K562 (cell line): Measurements from ENCODE around the gene ADGRB2. TPM values are rescaled to one million over a fixed set of nuclear protein-coding genes. Genes with fewer than 3 reads are reported as not detected.

ENCODE experiments used
- ATAC-seq: fragments of 200-7000 bp; cut with Tn5 transposase; 3 replicates; pipeline ENCODE4 v1.9.1; 2020; ENCODE audit warnings: moderate library complexity
- BruUV-seq: library from RNA; stranded (reverse); fragments of 400-500 nt; replicated peaks from 2 replicates; lab custom pipeline; 2021; lab: Mats Ljungman, UMichigan
- CTCF ChIA-PET: fragments of 300-600 bp; formaldehyde crosslinking; extraction: SDS; loops from one replicate; lab custom pipeline; 2021; ENCODE audit warnings: low intra/inter-chr PET ratio; lab: Yijun Ruan, JAX
- POLR2A ChIA-PET: fragments of 300-600, 350-650 bp; sonication (Branson Sonifier 250); formaldehyde crosslinking; extraction: SDS; loops from one replicate; lab custom pipeline; 2021; ENCODE audit warnings: antibody characterized with exemption, inconsistent platforms; lab: Yijun Ruan, JAX
- DNase-seq, 4 experiments: peaks; one replicate each; pipeline versions ENCODE4 v3.0.0 to v3.0.0-alpha.2; 2011 to 2018; ENCODE audit warnings: low spot score in 3 of 4, mixed read lengths in 3 of 4; ENCODE audit errors: extremely low read depth in 1 of 4
- FAIRE-seq: peaks from 2 replicates; lab custom pipeline; 2011; peaks lifted over from hg19 to GRCh38; lab: Jason Lieb, UNC
- H2AFZ ChIP-seq: 2 replicates; pipeline ENCODE4 v1.6.0; 2011; ENCODE audit warnings: low read depth, low read length, control low read depth, inconsistent platforms
- H3K27ac ChIP-seq: fragments of 200-600 bp; 3 replicates; pipeline ENCODE4 v1.8.0; 2011; ENCODE audit warnings: low read depth, mild to moderate bottlenecking, control low read depth, inconsistent platforms, low read length, moderate library complexity, mixed read lengths; ENCODE audit errors: extremely low read depth
- H3K27me3 ChIP-seq, 2 experiments: fragments of 300-600 bp in 1 of 2; 2 replicates in 1 of 2; 3 replicates in 1 of 2; pipeline versions ENCODE4 v1.6.0 to v1.8.0; 2011; ENCODE audit warnings: inconsistent platforms in 2 of 2, low read length in 2 of 2, mild to moderate bottlenecking in 1 of 2, mixed read lengths in 1 of 2, moderate library complexity in 1 of 2; ENCODE audit not compliant: control insufficient read depth in 2 of 2, insufficient read depth in 2 of 2
- H3K36me3 ChIP-seq: fragments of 300-600 bp; 3 replicates; pipeline ENCODE4 v1.8.0; 2011; ENCODE audit warnings: mild to moderate bottlenecking, low read length, inconsistent platforms; ENCODE audit not compliant: control insufficient read depth, insufficient read depth
- H3K4me1 ChIP-seq, 2 experiments: fragments of 200-600 bp in 1 of 2; replicated peaks in 1 of 2; 2 replicates in 1 of 2; 3 replicates in 1 of 2; pipeline versions ENCODE4 v1.5.1 to v1.8.0; 2011; ENCODE audit warnings: inconsistent platforms in 2 of 2, low read length in 2 of 2, mild to moderate bottlenecking in 1 of 2, mixed read lengths in 1 of 2, moderate library complexity in 1 of 2; ENCODE audit not compliant: control insufficient read depth in 2 of 2, insufficient read depth in 2 of 2
- H3K4me2 ChIP-seq: 2 replicates; pipeline ENCODE4 v1.6.1; 2011; ENCODE audit warnings: low read length, control low read depth, inconsistent platforms, mixed read lengths; ENCODE audit not compliant: insufficient read depth
- H3K4me3 ChIP-seq: fragments of 200-600 bp; sonication (generic), shearing (Covaris generic); 2 replicates; pipeline ENCODE4 v1.5.1; 2016; ENCODE audit warnings: control low read depth, inconsistent platforms
- H3K79me2 ChIP-seq: fragments of 200-600 bp; 3 replicates; pipeline ENCODE4 v1.8.0; 2011; ENCODE audit warnings: low read length, inconsistent platforms; ENCODE audit not compliant: control insufficient read depth, insufficient read depth
- H3K9ac ChIP-seq, 2 experiments: 2 replicates each; pipeline versions ENCODE4 v1.6.0 to v1.6.1; 2011; ENCODE audit warnings: low read depth in 2 of 2, low read length in 2 of 2, control low read depth in 1 of 2, inconsistent platforms in 1 of 2, mild to moderate bottlenecking in 1 of 2, mixed read lengths in 1 of 2; ENCODE audit not compliant: insufficient read depth in 1 of 2
- H3K9me1 ChIP-seq: one replicate; pipeline ENCODE4 v1.6.0; 2011; ENCODE audit warnings: inconsistent platforms, mild to moderate bottlenecking, low read length, moderate library complexity; ENCODE audit not compliant: control insufficient read depth, insufficient read depth
- H3K9me3 ChIP-seq: replicated peaks from 2 replicates; pipeline ENCODE4 v1.5.1; 2011; ENCODE audit warnings: low read depth, low read length, inconsistent platforms; ENCODE audit not compliant: control insufficient read depth, insufficient read depth
- H4K20me1 ChIP-seq: replicated peaks from 2 replicates; pipeline ENCODE4 v1.6.1; 2011; ENCODE audit warnings: low read length, inconsistent platforms, mixed read lengths; ENCODE audit not compliant: control insufficient read depth, insufficient read depth
- CBFB ChIP-seq: sonication (generic); formaldehyde crosslinking; IDR thresholded peaks from 2 replicates; pipeline ENCODE4 v1.4.0; 2020; ENCODE audit warnings: mild to moderate bottlenecking, missing genetic modification reagents
- CTCFL ChIP-seq: IDR thresholded peaks from 2 replicates; pipeline ENCODE4 v1.6.1; 2011; ENCODE audit warnings: borderline replicate concordance, low read depth, mild to moderate bottlenecking, moderate library complexity, low read length; ENCODE audit not compliant: insufficient read depth, poor library complexity, severe bottlenecking
- FOSL1 ChIP-seq: fragments of 200-800 bp; sonication (Bioruptor generic); conservative IDR thresholded peaks from 2 replicates; pipeline ENCODE4 v1.6.1; 2016; ENCODE audit warnings: missing genetic modification characterization, missing compliant biosample characterization
- KLF1 ChIP-seq: fragments of 450-650 bp; IDR thresholded peaks from 2 replicates; pipeline ENCODE4 v1.6.1; 2016; ENCODE audit warnings: missing genetic modification characterization, missing compliant biosample characterization
- POLR2G ChIP-seq: fragments of 200-400 bp; formaldehyde crosslinking; IDR thresholded peaks from 2 replicates; pipeline ENCODE4 v1.6.1; 2017; ENCODE audit warnings: low read depth, mild to moderate bottlenecking, antibody characterized with exemption, low read length, moderate library complexity
- RFX1 ChIP-seq: fragments of 450-650 bp; IDR thresholded peaks from 2 replicates; pipeline ENCODE4 v1.6.1; 2016; ENCODE audit warnings: mild to moderate bottlenecking, moderate library complexity
- RFX7 ChIP-seq: fragments of 250-450 bp; sonication (Bioruptor Pico); IDR thresholded peaks from 2 replicates; pipeline ENCODE4 v1.5.1; 2021; ENCODE audit warnings: mild to moderate bottlenecking
- TBP ChIP-seq: optimal IDR thresholded peaks from 2 replicates; pipeline ENCODE3; 2011; ENCODE audit warnings: low read depth, low read length, improper control_type of control experiment
- ZBTB1 ChIP-seq: sonication (generic); formaldehyde crosslinking; IDR thresholded peaks from 2 replicates; pipeline ENCODE4 v1.8.1; 2023; ENCODE audit warnings: missing genetic modification reagents, low read depth, mild to moderate bottlenecking, borderline replicate concordance
- ZFP36 ChIP-seq: fragments of 150-350 bp; IDR thresholded peaks from 2 replicates; pipeline ENCODE4 v1.6.1; 2018; ENCODE audit warnings: low read length, low read depth; ENCODE audit not compliant: partially characterized antibody
- ZFP91 ChIP-seq: sonication (generic); formaldehyde crosslinking; IDR thresholded peaks from 2 replicates; pipeline ENCODE4 v1.8.0; 2022; ENCODE audit warnings: mild to moderate bottlenecking, missing genetic modification reagents
- ZNF239 ChIP-seq: fragments of 250-450 bp; sonication (Bioruptor Pico); IDR thresholded peaks from 2 replicates; pipeline ENCODE4 v1.4.0; 2020; ENCODE audit warnings: mild to moderate bottlenecking
- ZNF277 ChIP-seq: fragments of 250-450 bp; sonication (Bioruptor Pico); IDR thresholded peaks from 2 replicates; pipeline ENCODE4 v1.8.0; 2022; ENCODE audit warnings: inconsistent platforms, mild to moderate bottlenecking, moderate library complexity, borderline replicate concordance
- WGBS: fragments of 100-300 bp; shearing (Covaris generic); methylation state at CpG from one replicate; pipeline ENCODE4 v1.1.6; 2016; ENCODE audit warnings: low coverage, mixed read lengths; ENCODE audit not compliant: insufficient coverage; ENCODE audit errors: missing lambda C conversion rate; 5-methylcytosine and 5-hydroxymethylcytosine counted together
- in situ Hi-C: fragments of 300-500 bp; cut with MboI; formaldehyde crosslinking; loops from 4 replicates; pipeline ENCODE4 v1.15.0; 2018; ENCODE audit warnings: inconsistent platforms, mixed read lengths
- intact Hi-C: fragments of 100-400 bp; cut with micrococcal nuclease; formaldehyde crosslinking; loops from 2 replicates; pipeline ENCODE4 v1.14.2; 2022
- polyA plus RNA-seq, 8 experiments: library from polyadenylated mRNA; depleted of rRNA in 4 of 8; stranded (reverse) in 5 of 8; unstranded in 3 of 8; fragments of >200 nt; fragmentation: Nextera tagmentation in 2 of 8; fragmentation: Illumina TruSeq in 1 of 8; extraction: Ambion mirVana in 2 of 8; extraction: Trizol in 1 of 8; gene quantifications; 2 replicates each; pipeline versions ENCODE4 v1.2.1 to v1.2.3, GENCODE V29; 2011 to 2014; ENCODE audit warnings: inconsistent platforms in 1 of 8, missing spikeins in 1 of 8
- total RNA-seq, 7 experiments: library from RNA; depleted of rRNA in 6 of 7; stranded (reverse); fragments of >200 nt in 6 of 7; fragmentation: Illumina TruSeq in 2 of 7; extraction: Trizol in 2 of 7; gene quantifications; 2 replicates each; pipeline versions ENCODE4 v1.2.1 to v1.2.3, GENCODE V29; 2011 to 2021; ENCODE audit warnings: low replicate concordance in 1 of 7

ADGRB2 gene
- total and polyA plus RNA-seq, 9 of the 15 experiments (the other 6 are each of a cell fraction or from before 2014, with no cell fraction given) = 0.04 to 0.23 (median 0.20) TPM; not detected in 2

- peaks cover 10 to 31% of the 10 kb centered on the region in 2 experiments; a peak in 4 of 5 replicates for H3K4me1 ChIP-seq
- ChIA-PET CTCF (interaction anchor here (0.7 to 1.6 kb wide), 5 partner anchors 27 to 301 kb away, joined by 3 to 7 read pairs (median 3); no protein-coding TSS in a partner anchor), POLR2A (no interaction called here)
- no peak overlapping the region for H3K9ac ChIP-seq
- H3K79me2 ChIP-seq = no peaks in the 10 kb centered on the region
- no peak overlapping the region for H3K27ac ChIP-seq
- BruUV-seq = no TSS peak
- H3K27me3 ChIP-seq = peaks cover 54 to 76% of the 10 kb centered on the region in 2 experiments
- no peaks in the 10 kb centered on the region for H3K9me3 ChIP-seq
- no peak for ATAC-seq
- no peak overlapping the region for H2AFZ ChIP-seq
- TF ChIP-seq ZNF239 (CRISPR knock-in tag) (no peak), ZFP36 (no peak), TBP (no peak), POLR2G (no peak), RFX7 (CRISPR knock-in tag) (no peak), ZNF277 (no peak), ZBTB1 (CRISPR knock-in tag) (no peak), CBFB (CRISPR knock-in tag) (no peak), ZFP91 (CRISPR knock-in tag) (no peak), KLF1 (no peak), CTCFL (no peak), FOSL1 (tag) (no peak), RFX1 (no peak)
- 13% methylated on average over 6 of the region's 6 CpGs for WGBS
- in situ Hi-C loops = no loop called here
- H4K20me1 ChIP-seq = peaks cover 54% of the 10 kb centered on the region
- intact Hi-C loops = no loop called here
- H3K4me2 ChIP-seq = no peak overlapping the region
- FAIRE-seq = no peak
- no peak overlapping the region for H3K4me3 ChIP-seq
- no peaks in the 10 kb centered on the region for H3K9me1 ChIP-seq
- no peak for DNase-seq
- no peaks in the 10 kb centered on the region for H3K36me3 ChIP-seq
These were observed 2.3 kb downstream of the ADGRB2 start for GRCh38 chr1:31761883-31762282.
